Measurements from ENCODE around the gene RIC3. TPM values are rescaled to one million over a fixed set of nuclear protein-coding genes. Genes with fewer than 3 reads are reported as not detected.

RIC3 gene
- total RNA-seq, 1 donor from 2014 or later, result 8.9 TPM

GRCh38 chr11:8196749-8197148 lies 27.9 kb upstream of the RIC3 start:
- Mint-ChIP-seq H3K27ac (ENCODE audit: unreplicated experiment) (no peak overlapping the region), H3K36me3 (ENCODE audit: low read depth) (no peaks in the 10 kb centered on the region), H3K4me3 (no peak overlapping the region), H3K27me3 (ENCODE audit: low read depth) (peaks cover 50% of the 10 kb centered on the region), H3K9me3 (no peaks in the 10 kb centered on the region), H3K4me1 (no peaks in the 10 kb centered on the region)
- DNase-seq (ENCODE audit: low read depth, low spot score), result no peak
- no peak for TF ChIP-seq CTCF (conservative IDR thresholded peaks at IDR 0.05)

GRCh38 chr11:8194956-8195355 lies 26.1 kb upstream of the RIC3 start:
- peaks cover 50% of the 10 kb centered on the region for H3K27me3 Mint-ChIP-seq (ENCODE audit: low read depth)
- H3K4me1 Mint-ChIP-seq, result no peaks in the 10 kb centered on the region
- no peak for DNase-seq (ENCODE audit: low read depth, low spot score)
- H3K9me3 Mint-ChIP-seq, result no peaks in the 10 kb centered on the region
- H3K27ac Mint-ChIP-seq (ENCODE audit: unreplicated experiment), result no peak overlapping the region
- no peak for TF ChIP-seq CTCF (conservative IDR thresholded peaks at IDR 0.05)
- no peaks in the 10 kb centered on the region for H3K36me3 Mint-ChIP-seq (ENCODE audit: low read depth)
- H3K4me3 Mint-ChIP-seq, result no peak overlapping the region

GRCh38 chr11:8192896-8193209 lies 24.0 kb upstream of the RIC3 start:
- H3K9me3 Mint-ChIP-seq, result no peaks in the 10 kb centered on the region
- no peak overlapping the region for H3K27ac Mint-ChIP-seq (ENCODE audit: unreplicated experiment)
- H3K4me1 Mint-ChIP-seq, result no peaks in the 10 kb centered on the region
- H3K36me3 Mint-ChIP-seq (ENCODE audit: low read depth), result no peaks in the 10 kb centered on the region
- peaks cover 32% of the 10 kb centered on the region for H3K27me3 Mint-ChIP-seq (ENCODE audit: low read depth)
- no peak for TF ChIP-seq CTCF (conservative IDR thresholded peaks at IDR 0.05)
- no peak overlapping the region for H3K4me3 Mint-ChIP-seq
- no peak for DNase-seq (ENCODE audit: low read depth, low spot score)

GRCh38 chr11:8192016-8192895 lies 23.4 kb upstream of the RIC3 start:
- H3K27ac Mint-ChIP-seq (ENCODE audit: unreplicated experiment), result peak overlapping the region; percentile 15

GRCh38 chr11:8190431-8190830 lies 21.6 kb upstream of the RIC3 start:
- no peak for TF ChIP-seq CTCF (conservative IDR thresholded peaks at IDR 0.05)
- Mint-ChIP-seq H3K9me3 (peaks cover 6% of the 10 kb centered on the region), H3K4me1 (no peaks in the 10 kb centered on the region), H3K36me3 (ENCODE audit: low read depth) (peaks cover 4% of the 10 kb centered on the region), H3K27ac (ENCODE audit: unreplicated experiment) (peak overlapping the region; percentile 36), H3K27me3 (ENCODE audit: low read depth) (peaks cover 11% of the 10 kb centered on the region), H3K4me3 (no peak overlapping the region)
- DNase-seq (ENCODE audit: low read depth, low spot score), result no peak

More at GRCh38 chr11:8192016-8192895, 23.4 kb upstream of the RIC3 start:
- TF ChIP-seq CTCF (conservative IDR thresholded peaks at IDR 0.05), result peak; percentile 89
- Mint-ChIP-seq H3K36me3 (ENCODE audit: low read depth) (no peaks in the 10 kb centered on the region), H3K9me3 (no peaks in the 10 kb centered on the region), H3K4me1 (no peaks in the 10 kb centered on the region), H3K4me3 (no peak overlapping the region), H3K27me3 (ENCODE audit: low read depth) (peaks cover 26% of the 10 kb centered on the region)
- peak; percentile 84 for DNase-seq (ENCODE audit: low read depth, low spot score)
